A549 (cell line): Measurements from ENCODE around the gene SLITRK2. TPM values are rescaled to one million over a fixed set of nuclear protein-coding genes. Genes with fewer than 3 reads are reported as not detected.

Experiments
- ATAC-seq, 2 experiments: fragments of 200-7000 bp in 1 of 2; fragments of >200 bp in 1 of 2; cut with Nextera tagmentation in 1 of 2; cut with Tn5 transposase in 1 of 2; 3 replicates each; pipeline versions ENCODE4 v1.8.0 to v1.9.1; 2018 to 2020; ENCODE audit warnings: mild to moderate bottlenecking in 1 of 2, moderate library complexity in 1 of 2
- CTCF ChIA-PET: fragments of 300-600 bp; sonication (Branson Sonifier 250); formaldehyde crosslinking; extraction: SDS; loops from one replicate; lab custom pipeline; 2021; ENCODE audit warnings: antibody characterized with exemption, inconsistent platforms; lab: Yijun Ruan, JAX
- POLR2A ChIA-PET: fragments of 350-600 bp; formaldehyde crosslinking; extraction: SDS; loops from one replicate; lab custom pipeline; 2021; ENCODE audit warnings: antibody characterized with exemption, inconsistent platforms; lab: Yijun Ruan, JAX
- DNase-seq, 2 experiments: peaks; one replicate each; pipeline versions ENCODE4 v3.0.0 to v3.0.0-alpha.2; 2011 to 2016; ENCODE audit warnings: low read depth in 1 of 2, low spot score in 1 of 2
- FAIRE-seq: peaks from 2 replicates; lab custom pipeline; 2011; peaks lifted over from hg19 to GRCh38; lab: Jason Lieb, UNC
- H3K27ac ChIP-seq, 2 experiments: fragments of >200 bp; sonication (Bioruptor Twin); formaldehyde crosslinking; 3 replicates each; pipeline ENCODE4 v1.5.1; 2016 to 2017
- H3K4me1 ChIP-seq: fragments of >200 bp; sonication (Bioruptor Twin); formaldehyde crosslinking; 3 replicates; pipeline ENCODE4 v1.6.1; 2016
- H3K4me2 ChIP-seq: fragments of >200 bp; sonication (Bioruptor Twin); formaldehyde crosslinking; 3 replicates; pipeline ENCODE4 v1.6.1; 2016
- H3K4me3 ChIP-seq: fragments of >200 bp; sonication (Bioruptor Twin); formaldehyde crosslinking; 3 replicates; pipeline ENCODE4 v1.5.1; 2016
- H3K9me3 ChIP-seq: fragments of >200 bp; sonication (Bioruptor Twin); formaldehyde crosslinking; 3 replicates; pipeline ENCODE4 v1.6.1; 2016
- BHLHE40 ChIP-seq: IDR thresholded peaks from 2 replicates; pipeline ENCODE4 v1.6.1; 2012; ENCODE audit warnings: low read depth, low read length, inconsistent platforms
- CHD2 ChIP-seq: fragments of 150-350 bp; IDR thresholded peaks from 2 replicates; pipeline ENCODE4 v1.6.1; 2014; ENCODE audit warnings: low read length; ENCODE audit not compliant: partially characterized antibody
- EHMT2 ChIP-seq: fragments of 200-600 bp; sonication (generic); IDR thresholded peaks from 2 replicates; pipeline ENCODE4 v1.6.1; 2016; ENCODE audit warnings: antibody characterized with exemption, low read depth, mild to moderate bottlenecking, moderate library complexity
- ELK1 ChIP-seq: fragments of 150-350 bp; IDR thresholded peaks from 2 replicates; pipeline ENCODE4 v1.6.1; 2014; ENCODE audit warnings: low read depth, mild to moderate bottlenecking, low read length
- FOSB ChIP-seq: fragments of 250-450 bp; sonication (Bioruptor Pico); IDR thresholded peaks from 2 replicates; pipeline ENCODE4 v1.5.0; 2020; ENCODE audit warnings: mild to moderate bottlenecking, moderate library complexity
- FOXS1 ChIP-seq: fragments of 250-450 bp; sonication (Bioruptor Pico); IDR thresholded peaks from 2 replicates; pipeline ENCODE4 v1.5.0; 2020; ENCODE audit warnings: mild to moderate bottlenecking, moderate library complexity
- GATA3 ChIP-seq: IDR thresholded peaks from 2 replicates; pipeline ENCODE4 v1.6.1; 2012; ENCODE audit warnings: borderline replicate concordance
- HEYL ChIP-seq: fragments of 250-450 bp; sonication (Bioruptor Pico); IDR thresholded peaks from 2 replicates; pipeline ENCODE4 v1.8.0; 2021; ENCODE audit warnings: mild to moderate bottlenecking, moderate library complexity
- JUN ChIP-seq, 2 experiments: fragments of >200 bp; sonication (Bioruptor Twin); formaldehyde crosslinking; IDR thresholded peaks; 2 replicates in 1 of 2; 3 replicates in 1 of 2; pipeline ENCODE4 v1.6.1; 2016 to 2017
- JUNB ChIP-seq: fragments of >200 bp; sonication (Bioruptor Twin); formaldehyde crosslinking; IDR thresholded peaks from 2 replicates; pipeline ENCODE4 v1.6.1; 2016
- MAFK ChIP-seq: fragments of 450-650 bp; IDR thresholded peaks from 2 replicates; pipeline ENCODE4 v1.6.1; 2014; ENCODE audit not compliant: partially characterized antibody
- MAZ ChIP-seq: fragments of 150-350 bp; IDR thresholded peaks from 2 replicates; pipeline ENCODE4 v1.6.1; 2014; ENCODE audit warnings: antibody characterized with exemption, low read depth, low read length, borderline replicate concordance
- NFE2L2 ChIP-seq: fragments of 150-350 bp; conservative IDR thresholded peaks from 2 replicates; pipeline ENCODE4 v1.6.1; 2014; ENCODE audit warnings: low read length
- NR3C1 ChIP-seq: fragments of >200 bp; sonication (Bioruptor Twin); formaldehyde crosslinking; IDR thresholded peaks from 3 replicates; pipeline ENCODE4 v1.6.1; 2017
- PBX3 ChIP-seq: IDR thresholded peaks from 2 replicates; pipeline ENCODE4 v1.6.1; 2012
- RAD21 ChIP-seq, 2 experiments: fragments of >200 bp in 1 of 2; sonication (Bioruptor Twin) in 1 of 2; formaldehyde crosslinking in 1 of 2; IDR thresholded peaks in 1 of 2; conservative IDR thresholded peaks in 1 of 2; 2 replicates in 1 of 2; 3 replicates in 1 of 2; pipeline ENCODE4 v1.6.1; 2012 to 2018; ENCODE audit warnings: inconsistent platforms in 1 of 2
- SREBF2 ChIP-seq: fragments of 450-650 bp; IDR thresholded peaks from 2 replicates; pipeline ENCODE4 v1.6.1; 2014; ENCODE audit warnings: mild to moderate bottlenecking, moderate library complexity
- ZSCAN20 ChIP-seq: fragments of 250-450 bp; sonication (Bioruptor Pico); IDR thresholded peaks from 2 replicates; pipeline ENCODE4 v1.8.0; 2022; ENCODE audit warnings: mild to moderate bottlenecking, moderate library complexity
- WGBS: methylation state at CpG from one replicate; pipeline ENCODE4 v1.1.6; 2017; ENCODE audit errors: missing lambda C conversion rate; 5-methylcytosine and 5-hydroxymethylcytosine counted together
- polyA minus RNA-seq: library from RNA; depleted of rRNA, polyadenylated mRNA; stranded (reverse); fragments of >200 nt; gene quantifications from 2 replicates; pipeline ENCODE4 v1.2.3, GENCODE V29; 2011; rRNA and poly(A)+ RNA removed
- polyA plus RNA-seq, 4 experiments: library from polyadenylated mRNA; depleted of rRNA in 3 of 4; stranded (reverse); fragments of >200 nt; fragmentation: RNase III in 1 of 4; extraction: RNeasy Plus Mini Kit Qiagen cat#74134 plus additional on column Dnase treatment in 1 of 4; gene quantifications; 2 replicates in 3 of 4; 3 replicates in 1 of 4; pipeline ENCODE4 v1.2.3, GENCODE V29; 2011 to 2017
- TF ChIP-seq, protein P1 (sequence below): fragments of >200 bp; sonication (Bioruptor Twin); formaldehyde crosslinking; IDR thresholded peaks from 3 replicates; pipeline ENCODE4 v1.5.1; 2016

The SLITRK2 gene, protein sequence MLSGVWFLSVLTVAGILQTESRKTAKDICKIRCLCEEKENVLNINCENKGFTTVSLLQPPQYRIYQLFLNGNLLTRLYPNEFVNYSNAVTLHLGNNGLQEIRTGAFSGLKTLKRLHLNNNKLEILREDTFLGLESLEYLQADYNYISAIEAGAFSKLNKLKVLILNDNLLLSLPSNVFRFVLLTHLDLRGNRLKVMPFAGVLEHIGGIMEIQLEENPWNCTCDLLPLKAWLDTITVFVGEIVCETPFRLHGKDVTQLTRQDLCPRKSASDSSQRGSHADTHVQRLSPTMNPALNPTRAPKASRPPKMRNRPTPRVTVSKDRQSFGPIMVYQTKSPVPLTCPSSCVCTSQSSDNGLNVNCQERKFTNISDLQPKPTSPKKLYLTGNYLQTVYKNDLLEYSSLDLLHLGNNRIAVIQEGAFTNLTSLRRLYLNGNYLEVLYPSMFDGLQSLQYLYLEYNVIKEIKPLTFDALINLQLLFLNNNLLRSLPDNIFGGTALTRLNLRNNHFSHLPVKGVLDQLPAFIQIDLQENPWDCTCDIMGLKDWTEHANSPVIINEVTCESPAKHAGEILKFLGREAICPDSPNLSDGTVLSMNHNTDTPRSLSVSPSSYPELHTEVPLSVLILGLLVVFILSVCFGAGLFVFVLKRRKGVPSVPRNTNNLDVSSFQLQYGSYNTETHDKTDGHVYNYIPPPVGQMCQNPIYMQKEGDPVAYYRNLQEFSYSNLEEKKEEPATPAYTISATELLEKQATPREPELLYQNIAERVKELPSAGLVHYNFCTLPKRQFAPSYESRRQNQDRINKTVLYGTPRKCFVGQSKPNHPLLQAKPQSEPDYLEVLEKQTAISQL
- polyA plus RNA-seq (2011; rRNA removed) = not detected in 2 replicates
- not detected in 2 replicates for polyA plus RNA-seq (2012; cell fraction: cytosol; rRNA removed)
- polyA plus RNA-seq (2012; cell fraction: nucleus; rRNA removed) = not detected in 2 replicates
- polyA plus RNA-seq (2017; fragmentation: RNase III; extraction: RNeasy Plus Mini Kit Qiagen cat#74134 plus additional on column Dnase treatment) = not detected in 3 replicates
- not detected in 2 replicates for polyA minus RNA-seq

GRCh38 chrX:145817331-145818185 lies at the start of gene SLITRK2:
SLITRK2 (plus strand) TSS chrX:145817829; CDS start chrX:145822426, 4,597 bp downstream.
- H3K4me3 ChIP-seq = 0 out of 3 replicates have a peak within 1 kb of the TSS, but pooled peaks have one; percentile 17

DNA sequence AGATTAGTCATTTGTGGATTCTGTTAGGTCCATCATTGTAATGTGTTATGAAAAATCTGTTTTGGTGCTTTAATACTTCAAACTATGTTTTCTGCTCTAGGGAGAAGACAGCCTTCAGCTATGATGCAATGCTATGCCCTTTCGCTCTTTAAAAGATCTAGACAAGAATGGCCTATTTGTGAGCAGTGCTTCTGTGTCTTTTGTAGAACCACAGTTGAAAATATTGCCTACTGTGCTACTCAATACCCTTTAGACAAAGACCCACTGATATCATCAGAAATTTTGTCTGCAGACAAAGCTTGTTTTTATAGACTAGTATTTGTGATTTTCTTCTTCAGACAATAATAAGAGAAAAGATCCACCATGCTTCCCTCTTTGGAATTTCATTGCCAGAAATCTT lies 44.6 kb upstream of the SLITRK2 start:
- Histone ChIP-seq H3K4me3 (no peak overlapping the region), H3K4me1 (no peaks in the 10 kb centered on the region), H3K4me2 (no peak overlapping the region), H3K9me3 (no peaks in the 10 kb centered on the region), H3K27ac (no peak overlapping the region)
- 0% methylated on average over 1 of the region's 1 CpG for WGBS
- no peak for TF ChIP-seq ELK1
- TF ChIP-seq GATA3 = no peak
- no peak for TF ChIP-seq FOXS1 (CRISPR knock-in tag)
- TF ChIP-seq PBX3 = no peak
- no peak for TF ChIP-seq HEYL
- ATAC-seq (no peak), DNase-seq (no peak), FAIRE-seq (no peak)
- CTCF ChIA-PET = no interaction called here
- POLR2A ChIA-PET = no interaction called here

More at GRCh38 chrX:145817331-145818185, at the start of gene SLITRK2:
- H3K9me3 ChIP-seq = no peaks in the 10 kb centered on the region
- TF ChIP-seq NFE2L2 = no peak
- TF ChIP-seq MAZ = no peak
- TF ChIP-seq ZSCAN20 = no peak
- no peak for TF ChIP-seq RAD21 (conservative IDR thresholded peaks at IDR 0.05 in 1 of 2, IDR thresholded peaks at IDR 0.05 in 1 of 2)
- TF ChIP-seq, protein P1, sequence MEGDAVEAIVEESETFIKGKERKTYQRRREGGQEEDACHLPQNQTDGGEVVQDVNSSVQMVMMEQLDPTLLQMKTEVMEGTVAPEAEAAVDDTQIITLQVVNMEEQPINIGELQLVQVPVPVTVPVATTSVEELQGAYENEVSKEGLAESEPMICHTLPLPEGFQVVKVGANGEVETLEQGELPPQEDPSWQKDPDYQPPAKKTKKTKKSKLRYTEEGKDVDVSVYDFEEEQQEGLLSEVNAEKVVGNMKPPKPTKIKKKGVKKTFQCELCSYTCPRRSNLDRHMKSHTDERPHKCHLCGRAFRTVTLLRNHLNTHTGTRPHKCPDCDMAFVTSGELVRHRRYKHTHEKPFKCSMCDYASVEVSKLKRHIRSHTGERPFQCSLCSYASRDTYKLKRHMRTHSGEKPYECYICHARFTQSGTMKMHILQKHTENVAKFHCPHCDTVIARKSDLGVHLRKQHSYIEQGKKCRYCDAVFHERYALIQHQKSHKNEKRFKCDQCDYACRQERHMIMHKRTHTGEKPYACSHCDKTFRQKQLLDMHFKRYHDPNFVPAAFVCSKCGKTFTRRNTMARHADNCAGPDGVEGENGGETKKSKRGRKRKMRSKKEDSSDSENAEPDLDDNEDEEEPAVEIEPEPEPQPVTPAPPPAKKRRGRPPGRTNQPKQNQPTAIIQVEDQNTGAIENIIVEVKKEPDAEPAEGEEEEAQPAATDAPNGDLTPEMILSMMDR = no peak
- TF ChIP-seq JUNB = no peak
- no peak for TF ChIP-seq MAFK
- TF ChIP-seq JUN (IDR thresholded peaks at IDR 0.05) = no peak
- no peak for TF ChIP-seq FOSB
- no peak for TF ChIP-seq BHLHE40
- TF ChIP-seq NR3C1 = no peak
- TF ChIP-seq EHMT2 = no peak
- TF ChIP-seq CHD2 = no peak
- TF ChIP-seq SREBF2 = no peak
- 14% methylated on average over 11 of the region's 60 CpGs for WGBS
- peak in 1 of 2 experiments; percentile 47; a peak in 3 of 6 replicates for ATAC-seq
- no peak for FAIRE-seq
- DNase-seq = no peak
- H3K27ac ChIP-seq = no peak within 1 kb of the TSS
- CTCF ChIA-PET = no interaction called here
- no peaks in the 10 kb centered on the region for H3K4me1 ChIP-seq
- peak within 1 kb of the TSS; percentile 50 for H3K4me2 ChIP-seq
- POLR2A ChIA-PET = no interaction called here
